Testis (tissue), 3 donors: ENCODE data around the gene PNPLA1. TPM values are rescaled to one million over a fixed set of nuclear protein-coding genes. Genes with fewer than 3 reads are reported as not detected.

Source experiments
- DNase-seq: peaks from one replicate; pipeline ENCODE4 v3.0.0-alpha.2; 2019
- H3K27ac ChIP-seq, 2 donors: fragments of 200-600 bp; sonication (generic); one replicate each; pipeline ENCODE4 v1.5.1; 2019
- H3K27me3 ChIP-seq: fragments of 200-600 bp; sonication (generic); one replicate; pipeline ENCODE4 v1.5.1; 2019
- H3K36me3 ChIP-seq: fragments of 200-600 bp; sonication (generic); one replicate; pipeline ENCODE4 v1.5.1; 2017; ENCODE audit warnings: low read depth; ENCODE audit errors: missing control alignments
- H3K4me1 ChIP-seq: fragments of 200-600 bp; sonication (generic); one replicate; pipeline ENCODE4 v1.5.1; 2019
- H3K4me3 ChIP-seq, 2 donors: fragments of 200-600 bp; sonication (generic); one replicate each; pipeline ENCODE4 v1.5.1; 2017 to 2019
- H3K9me3 ChIP-seq: fragments of 200-600 bp; sonication (generic); one replicate; pipeline ENCODE4 v1.5.1; 2017
- CTCF ChIP-seq, 3 experiments: fragments of 450-650 bp in 2 of 3; fragments of 200-600 bp in 1 of 3; sonication (generic) in 1 of 3; IDR thresholded peaks; one replicate each; pipeline ENCODE4 v1.5.1; 2016 to 2019; ENCODE audit warnings: antibody characterized with exemption in 3 of 3, mild to moderate bottlenecking in 2 of 3, moderate library complexity in 1 of 3
- POLR2A ChIP-seq: fragments of 450-650 bp; IDR thresholded peaks from one replicate; pipeline ENCODE4 v1.6.1; 2017; ENCODE audit warnings: antibody characterized with exemption, mild to moderate bottlenecking, moderate library complexity
- WGBS, 2 donors: methylation state at CpG; one replicate each; pipeline ENCODE4 v1.1.5; 2018; 5-methylcytosine and 5-hydroxymethylcytosine counted together
- intact Hi-C: fragments of 100-400 bp; cut with DNase I; formaldehyde crosslinking; loops from one replicate; pipeline ENCODE4 v1.15.1; 2023; ENCODE audit warnings: low total_unique reads
- polyA plus RNA-seq: library from polyadenylated mRNA; stranded (reverse); fragments of 350-450 nt; fragmentation: Illumina TruSeq; extraction: RNeasy Lipid Tissue Mini Kit (QIAGEN cat#74804); gene quantifications from one replicate; pipeline ENCODE4 v1.2.3, GENCODE V29; 2014; ENCODE audit warnings: low read depth, low replicate concordance; ENCODE audit not compliant: insufficient read depth
- total RNA-seq, 2 donors: library from RNA; depleted of rRNA; stranded (reverse); fragments of >200 nt; gene quantifications; one replicate each; pipeline ENCODE4 v1.2.3, GENCODE V29; 2016

Gene PNPLA1
- total and polyA plus RNA-seq, 3 donors from 2014 or later, result 2.1 to 3.5 (median 2.4) TPM

- intact Hi-C loops, result no loop called here
- 77 to 82% methylated on average over 3 of the region's 3 CpGs for WGBS, 2 donors
- no peak overlapping the region for H3K4me3 ChIP-seq
- H3K9me3 ChIP-seq, result no peaks in the 10 kb centered on the region
- no peaks in the 10 kb centered on the region for H3K36me3 ChIP-seq
- DNase-seq, result no peak
- TF ChIP-seq CTCF (IDR thresholded peaks at IDR 0.05) (no peak), POLR2A (no peak)
- no peak overlapping the region for H3K27ac ChIP-seq
- no peaks in the 10 kb centered on the region for H3K27me3 ChIP-seq
- peaks cover 25% of the 10 kb centered on the region for H3K4me1 ChIP-seq
These were observed 10.6 kb downstream of the PNPLA1 start for GRCh38 chr6:36280467-36280866.

GRCh38 chr6:36280983-36281382 is 11.1 kb downstream of the PNPLA1 start:
- WGBS, 2 donors, result 88 to 93% methylated on average over 4 of the region's 4 CpGs
- Histone ChIP-seq H3K36me3 (no peaks in the 10 kb centered on the region), H3K4me1 (peaks cover 25% of the 10 kb centered on the region), H3K27me3 (no peaks in the 10 kb centered on the region), H3K27ac (no peak overlapping the region), H3K4me3 (no peak overlapping the region), H3K9me3 (no peaks in the 10 kb centered on the region)
- DNase-seq, result no peak
- intact Hi-C loops, result no loop called here
- TF ChIP-seq POLR2A (no peak), CTCF (IDR thresholded peaks at IDR 0.05) (no peak)

- intact Hi-C loops, result no loop called here
- no peaks in the 10 kb centered on the region for H3K27me3 ChIP-seq
- H3K4me1 ChIP-seq, result peaks cover 11% of the 10 kb centered on the region
- no peak overlapping the region for H3K27ac ChIP-seq
- no peaks in the 10 kb centered on the region for H3K36me3 ChIP-seq
- H3K9me3 ChIP-seq, result no peaks in the 10 kb centered on the region
- TF ChIP-seq CTCF (IDR thresholded peaks at IDR 0.05) (no peak), POLR2A (no peak)
- 100% methylated on average over 1 of the region's 1 CpG for WGBS, 2 donors
- no peak overlapping the region for H3K4me3 ChIP-seq
- no peak for DNase-seq
These were observed 13.7 kb downstream of the PNPLA1 start for GRCh38 chr6:36283608-36284007.

DNA sequence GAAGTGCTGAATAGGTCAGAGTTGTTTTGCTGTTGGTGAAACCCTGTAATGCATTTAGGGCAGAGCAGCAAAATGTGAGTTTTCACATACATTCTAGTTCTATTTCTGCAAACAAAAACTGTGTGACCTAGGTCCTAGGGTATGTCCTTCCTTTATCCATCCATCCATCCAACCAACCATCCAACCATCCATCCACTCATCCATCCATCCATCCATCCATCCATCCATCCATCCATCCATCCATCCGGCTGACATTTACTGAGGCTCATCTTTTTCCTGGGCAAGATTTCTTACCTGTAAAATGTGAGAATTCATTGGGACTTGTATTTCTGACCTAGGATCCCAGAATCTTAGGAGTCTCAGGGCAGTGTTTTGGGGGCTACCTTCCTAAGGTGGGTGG is 14.5 kb downstream of the PNPLA1 start:
- 92 to 100% methylated on average over 1 of the region's 1 CpG for WGBS, 2 donors
- TF ChIP-seq CTCF (IDR thresholded peaks at IDR 0.05) (no peak), POLR2A (no peak)
- Histone ChIP-seq H3K4me1 (peaks cover 4% of the 10 kb centered on the region), H3K9me3 (no peaks in the 10 kb centered on the region), H3K27me3 (no peaks in the 10 kb centered on the region), H3K4me3 (no peak overlapping the region), H3K36me3 (no peaks in the 10 kb centered on the region), H3K27ac (no peak overlapping the region)
- intact Hi-C loops, result no loop called here
- no peak for DNase-seq

DNA sequence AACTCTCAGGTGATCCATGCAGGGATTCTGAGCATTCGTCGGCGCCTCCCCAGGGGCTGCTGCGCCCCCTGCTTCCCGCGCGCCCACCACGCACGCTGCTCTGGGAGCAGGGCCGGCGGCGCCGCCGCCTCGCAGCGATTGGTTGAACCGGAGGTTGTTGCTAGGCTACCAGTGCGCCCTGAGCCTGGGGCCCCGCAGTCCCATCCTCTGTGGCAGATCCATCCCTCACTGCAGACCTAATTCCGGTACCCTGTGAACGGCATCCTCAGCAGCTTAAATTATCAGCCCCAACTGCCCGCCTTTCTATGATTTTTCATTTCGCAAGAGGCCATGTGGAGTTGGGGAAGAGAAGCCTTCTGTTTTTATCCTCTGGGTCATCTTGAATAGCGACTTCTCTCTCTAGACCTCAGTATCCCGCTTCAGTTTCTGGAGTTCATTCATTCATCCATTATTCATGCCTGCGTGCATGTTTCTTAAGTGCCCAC is 15.4 kb downstream of the PNPLA1 start:
- H3K36me3 ChIP-seq, result no peaks in the 10 kb centered on the region
- no peaks in the 10 kb centered on the region for H3K9me3 ChIP-seq
- no peaks in the 10 kb centered on the region for H3K27me3 ChIP-seq
- no peak overlapping the region for H3K4me3 ChIP-seq
- TF ChIP-seq POLR2A (no peak), CTCF (IDR thresholded peaks at IDR 0.05) (no peak)
- DNase-seq, result peak; percentile 50
- intact Hi-C loops, result no loop called here
- 33 to 41% methylated on average over 14 to 26 of the region's 26 CpGs for WGBS, 2 donors
- H3K27ac ChIP-seq, result no peak overlapping the region
- no peaks in the 10 kb centered on the region for H3K4me1 ChIP-seq
